SK-N-MC (cell line): ENCODE results near the gene CEP104.

Experiments used
- EZH2 ChIP-seq: fragments of 200-600 bp; sonication (generic); IDR thresholded peaks from one replicate; pipeline ENCODE4 v1.6.1; 2017; ENCODE audit warnings: antibody characterized with exemption
- FOXP2 ChIP-seq: optimal IDR thresholded peaks from 2 replicates; pipeline ENCODE3; 2011; ENCODE audit warnings: mild to moderate bottlenecking, moderate library complexity; ENCODE audit not compliant: insufficient read depth; ENCODE audit errors: extremely low read length, control extremely low read depth
- POLR2AphosphoS5 ChIP-seq: IDR thresholded peaks from 2 replicates; pipeline ENCODE4 v1.6.1; 2012; ENCODE audit warnings: mild to moderate bottlenecking, low read depth, low read length, borderline replicate concordance

- TF ChIP-seq POLR2AphosphoS5 (no peak), EZH2 (no peak), FOXP2 (no peak)
Measured at GRCh38 chr1:3865606-3866160, 8.7 kb upstream of the CEP104 start.
